ENCODE measurements around the gene PLCH1.
A peak's percentile ranks its signal among the peaks of the same experiment; 100 is the strongest.

PLCH1 gene

DNA sequence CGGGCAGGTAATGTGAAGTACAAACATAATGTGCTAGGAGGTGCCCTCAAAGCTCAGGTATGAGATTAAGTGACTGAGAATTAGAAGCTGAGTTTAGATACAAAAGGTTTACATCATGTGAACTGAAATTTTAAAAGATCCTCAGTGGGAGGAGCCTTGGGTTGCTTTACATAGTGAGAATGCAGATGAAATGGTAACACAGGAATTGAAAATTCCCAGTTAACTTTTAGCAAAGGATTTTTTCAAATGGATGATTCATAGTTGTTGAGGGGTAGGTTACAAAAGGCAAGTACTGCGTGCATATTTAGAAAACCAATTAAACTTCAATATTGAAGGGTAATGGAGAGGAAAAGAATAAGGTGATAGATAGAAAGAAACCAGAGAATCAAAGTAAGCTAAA, 157.3 kb downstream of the PLCH1 start:
- Histone ChIP-seq H3K9me3 (ENCODE audit: control insufficient read depth, low read length) (no peaks in the 10 kb centered on the region), H3K27me3 (ENCODE audit: control insufficient read depth in 1 of 2, insufficient read depth in 1 of 2, low read length in 2 of 2) (no peaks in the 10 kb centered on the region), H3K4me3 (ENCODE audit: insufficient read depth in 1 of 2, low read depth in 1 of 2, low read length in 2 of 2) (no peak overlapping the region), H3K23ac (ENCODE audit: low read length in 2 of 2) (no peak overlapping the region), H2BK15ac (ENCODE audit: low read depth, poor library complexity, severe bottlenecking) (no peak overlapping the region), H3K18ac (ENCODE audit: low read depth in 1 of 2, low read length in 2 of 2) (no peak overlapping the region), H3K4me2 (ENCODE audit: low read length, poor library complexity, severe bottlenecking) (no peak overlapping the region), H3K4ac (ENCODE audit: low read depth in 1 of 2, low read length in 2 of 2) (no peak overlapping the region), H3K79me1 (replicated peaks; ENCODE audit: low read length, poor library complexity, severe bottlenecking) (no peaks in the 10 kb centered on the region), H2BK5ac (ENCODE audit: low read depth, low read length, poor library complexity, severe bottlenecking) (no peak overlapping the region), H2AK5ac (ENCODE audit: low read length, severe bottlenecking) (no peak overlapping the region), H4K8ac (ENCODE audit: low read length) (no peak overlapping the region), H2BK120ac (ENCODE audit: low read depth, low read length) (no peak overlapping the region), H3K9ac (ENCODE audit: low read length) (no peak overlapping the region), H3K27ac (ENCODE audit: low read length, poor library complexity, severe bottlenecking) (no peak overlapping the region), H3K36me3 (ENCODE audit: control insufficient read depth in 1 of 2, insufficient read depth in 2 of 2, low read depth in 1 of 2, low read length in 2 of 2) (no peaks in the 10 kb centered on the region), H2AFZ (ENCODE audit: low read depth, low read length) (no peak overlapping the region), H3K4me1 (ENCODE audit: control insufficient read depth, insufficient read depth, low read depth, low read length) (no peaks in the 10 kb centered on the region), H4K91ac (ENCODE audit: low read length) (no peak overlapping the region), H3K14ac (ENCODE audit: low read length in 2 of 2) (no peak overlapping the region), H2BK12ac (ENCODE audit: low read length in 2 of 2) (no peak overlapping the region)
- WGBS, result 96% methylated on average over 2 of the region's 2 CpGs
- DNase-seq, result no peak

DNA sequence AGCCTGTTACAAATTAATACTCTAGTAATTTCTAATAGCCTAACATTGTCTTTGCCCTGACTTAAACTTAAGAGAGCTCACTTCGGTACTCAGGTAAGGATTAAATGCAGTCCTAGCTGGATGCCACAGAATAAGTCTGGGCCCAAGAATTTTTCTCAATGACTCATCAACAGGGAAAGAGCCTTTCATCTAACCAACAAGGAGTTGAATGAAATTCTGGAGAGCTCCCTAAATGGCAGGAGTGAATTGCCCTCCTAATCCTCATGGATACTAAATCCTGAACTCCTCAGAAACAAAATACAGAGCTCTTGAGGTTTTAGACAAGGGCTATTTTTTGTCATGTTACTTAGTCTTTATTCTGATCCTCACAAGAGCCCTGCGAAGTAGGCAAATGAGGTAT, 159.5 kb downstream of the PLCH1 start:
- H4K8ac ChIP-seq (ENCODE audit: low read length), result no peak overlapping the region
- H3K18ac ChIP-seq (ENCODE audit: low read depth in 1 of 2, low read length in 2 of 2), result no peak overlapping the region
- no peaks in the 10 kb centered on the region for H3K79me1 ChIP-seq (replicated peaks; ENCODE audit: low read length, poor library complexity, severe bottlenecking)
- no peak overlapping the region for H4K91ac ChIP-seq (ENCODE audit: low read length)
- no peak overlapping the region for H2BK12ac ChIP-seq (ENCODE audit: low read length in 2 of 2)
- H3K4me1 ChIP-seq (ENCODE audit: control insufficient read depth, insufficient read depth, low read depth, low read length), result no peaks in the 10 kb centered on the region
- WGBS, result 94% methylated on average over 2 of the region's 2 CpGs
- H3K4me2 ChIP-seq (ENCODE audit: low read length, poor library complexity, severe bottlenecking), result no peak overlapping the region
- H2AK5ac ChIP-seq (ENCODE audit: low read length, severe bottlenecking), result no peak overlapping the region
- H2BK5ac ChIP-seq (ENCODE audit: low read depth, low read length, poor library complexity, severe bottlenecking), result no peak overlapping the region
- no peak overlapping the region for H2BK120ac ChIP-seq (ENCODE audit: low read depth, low read length)
- no peak overlapping the region for H3K14ac ChIP-seq (ENCODE audit: low read length in 2 of 2)
- no peak for DNase-seq
- no peak overlapping the region for H3K4me3 ChIP-seq (ENCODE audit: insufficient read depth in 1 of 2, low read depth in 1 of 2, low read length in 2 of 2)
- H3K36me3 ChIP-seq (ENCODE audit: control insufficient read depth in 1 of 2, insufficient read depth in 2 of 2, low read depth in 1 of 2, low read length in 2 of 2), result no peaks in the 10 kb centered on the region
- H2BK15ac ChIP-seq (ENCODE audit: low read depth, poor library complexity, severe bottlenecking), result no peak overlapping the region
- H3K23ac ChIP-seq (ENCODE audit: low read length in 2 of 2), result no peak overlapping the region
- no peak overlapping the region for H2AFZ ChIP-seq (ENCODE audit: low read depth, low read length)
- H3K9me3 ChIP-seq (ENCODE audit: control insufficient read depth, low read length), result no peaks in the 10 kb centered on the region
- H3K9ac ChIP-seq (ENCODE audit: low read length), result no peak overlapping the region
- H3K27ac ChIP-seq (ENCODE audit: low read length, poor library complexity, severe bottlenecking), result no peak overlapping the region
- H3K4ac ChIP-seq (ENCODE audit: low read depth in 1 of 2, low read length in 2 of 2), result no peak overlapping the region
- no peaks in the 10 kb centered on the region for H3K27me3 ChIP-seq (ENCODE audit: control insufficient read depth in 1 of 2, insufficient read depth in 1 of 2, low read length in 2 of 2)

DNA sequence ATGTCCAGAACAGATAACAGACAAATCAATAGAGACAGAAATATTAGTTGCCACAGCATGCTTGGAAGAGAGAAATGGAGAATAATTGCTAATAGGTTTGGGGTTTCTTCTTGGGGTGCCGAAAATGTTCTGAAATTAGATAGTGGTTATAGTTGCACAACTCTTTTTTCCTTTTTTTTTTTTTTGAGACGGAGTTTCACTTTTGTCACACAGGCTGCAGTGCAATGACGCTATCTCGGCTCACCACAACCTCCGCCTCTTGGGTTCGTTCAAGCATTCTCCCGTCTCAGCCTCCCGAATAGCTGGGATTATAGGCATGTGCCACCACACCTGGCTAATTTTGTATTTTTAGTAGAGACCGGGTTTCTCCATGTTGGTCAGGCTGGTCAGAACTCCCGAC, 163.3 kb downstream of the PLCH1 start:
- Histone ChIP-seq H3K18ac (ENCODE audit: low read depth in 1 of 2, low read length in 2 of 2) (no peak overlapping the region), H3K9me3 (ENCODE audit: control insufficient read depth, low read length) (no peaks in the 10 kb centered on the region), H3K4me1 (ENCODE audit: control insufficient read depth, insufficient read depth, low read depth, low read length) (no peaks in the 10 kb centered on the region), H3K4ac (ENCODE audit: low read depth in 1 of 2, low read length in 2 of 2) (no peak overlapping the region), H4K8ac (ENCODE audit: low read length) (no peak overlapping the region), H2BK120ac (ENCODE audit: low read depth, low read length) (no peak overlapping the region), H2AFZ (ENCODE audit: low read depth, low read length) (no peak overlapping the region), H4K91ac (ENCODE audit: low read length) (no peak overlapping the region), H2AK5ac (ENCODE audit: low read length, severe bottlenecking) (no peak overlapping the region), H3K4me2 (ENCODE audit: low read length, poor library complexity, severe bottlenecking) (no peak overlapping the region), H3K23ac (ENCODE audit: low read length in 2 of 2) (no peak overlapping the region), H3K4me3 (ENCODE audit: insufficient read depth in 1 of 2, low read depth in 1 of 2, low read length in 2 of 2) (no peak overlapping the region), H2BK5ac (ENCODE audit: low read depth, low read length, poor library complexity, severe bottlenecking) (no peak overlapping the region), H3K9ac (ENCODE audit: low read length) (no peak overlapping the region), H3K14ac (ENCODE audit: low read length in 2 of 2) (no peak overlapping the region), H2BK12ac (ENCODE audit: low read length in 2 of 2) (no peak overlapping the region), H3K27ac (ENCODE audit: low read length, poor library complexity, severe bottlenecking) (no peak overlapping the region), H3K27me3 (ENCODE audit: control insufficient read depth in 1 of 2, insufficient read depth in 1 of 2, low read length in 2 of 2) (no peaks in the 10 kb centered on the region), H3K36me3 (ENCODE audit: control insufficient read depth in 1 of 2, insufficient read depth in 2 of 2, low read depth in 1 of 2, low read length in 2 of 2) (no peaks in the 10 kb centered on the region), H3K79me1 (replicated peaks; ENCODE audit: low read length, poor library complexity, severe bottlenecking) (no peaks in the 10 kb centered on the region), H2BK15ac (ENCODE audit: low read depth, poor library complexity, severe bottlenecking) (no peak overlapping the region)
- 92% methylated on average over 9 of the region's 10 CpGs for WGBS
- DNase-seq, result no peak

DNA sequence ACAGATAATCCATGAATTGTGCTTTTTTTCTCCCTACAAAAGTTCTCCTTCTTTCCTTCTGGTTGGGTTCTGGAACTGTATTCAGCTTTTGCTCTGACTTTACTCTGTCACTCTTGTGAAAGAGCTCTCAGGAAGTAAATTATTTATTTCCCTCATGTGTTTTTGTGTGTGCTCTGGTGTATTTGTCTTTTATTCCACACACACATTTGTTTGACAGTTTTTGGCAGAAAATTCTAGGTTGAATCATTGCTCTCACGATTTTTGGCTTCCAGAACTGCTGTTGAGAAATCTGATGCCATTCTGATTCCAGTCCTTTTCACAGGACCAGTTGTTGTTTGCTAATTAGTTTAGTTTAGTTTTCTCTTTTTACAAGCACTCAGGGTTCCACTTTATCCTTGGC, 172.8 kb downstream of the PLCH1 start:
- Histone ChIP-seq H3K4ac (ENCODE audit: low read depth in 1 of 2, low read length in 2 of 2) (no peak overlapping the region), H3K27ac (ENCODE audit: low read length, poor library complexity, severe bottlenecking) (no peak overlapping the region), H3K18ac (ENCODE audit: low read depth in 1 of 2, low read length in 2 of 2) (no peak overlapping the region), H4K91ac (ENCODE audit: low read length) (no peak overlapping the region), H3K4me3 (ENCODE audit: insufficient read depth in 1 of 2, low read depth in 1 of 2, low read length in 2 of 2) (no peak overlapping the region), H2BK12ac (ENCODE audit: low read length in 2 of 2) (no peak overlapping the region), H3K9me3 (ENCODE audit: control insufficient read depth, low read length) (peaks cover 7% of the 10 kb centered on the region), H3K14ac (ENCODE audit: low read length in 2 of 2) (no peak overlapping the region), H2AFZ (ENCODE audit: low read depth, low read length) (no peak overlapping the region), H2AK5ac (ENCODE audit: low read length, severe bottlenecking) (no peak overlapping the region), H3K79me1 (replicated peaks; ENCODE audit: low read length, poor library complexity, severe bottlenecking) (no peaks in the 10 kb centered on the region), H3K36me3 (ENCODE audit: control insufficient read depth in 1 of 2, insufficient read depth in 2 of 2, low read depth in 1 of 2, low read length in 2 of 2) (no peaks in the 10 kb centered on the region), H2BK120ac (ENCODE audit: low read depth, low read length) (no peak overlapping the region), H3K4me2 (ENCODE audit: low read length, poor library complexity, severe bottlenecking) (no peak overlapping the region), H3K23ac (ENCODE audit: low read length in 2 of 2) (no peak overlapping the region), H3K9ac (ENCODE audit: low read length) (no peak overlapping the region), H3K4me1 (ENCODE audit: control insufficient read depth, insufficient read depth, low read depth, low read length) (no peaks in the 10 kb centered on the region), H2BK5ac (ENCODE audit: low read depth, low read length, poor library complexity, severe bottlenecking) (no peak overlapping the region), H3K27me3 (ENCODE audit: control insufficient read depth in 1 of 2, insufficient read depth in 1 of 2, low read length in 2 of 2) (no peaks in the 10 kb centered on the region), H2BK15ac (ENCODE audit: low read depth, poor library complexity, severe bottlenecking) (no peak overlapping the region), H4K8ac (ENCODE audit: low read length) (no peak overlapping the region)
- peak; percentile 14 for DNase-seq
- 29% methylated on average over 1 of the region's 1 CpG for WGBS
